Trophoblast cell (in vitro differentiated cells and primary cell): ENCODE data around the gene CHST11.

Experiments used
- DNase-seq, 2 donors: peaks; one replicate each; pipeline ENCODE4 v3.0.0-alpha.2; 2016
- H2AFZ ChIP-seq: 2 replicates; pipeline ENCODE4 v1.6.1; 2013; ENCODE audit warnings: low read length, moderate library complexity, mild to moderate bottlenecking; ENCODE audit not compliant: insufficient read depth, poor library complexity
- H2AK5ac ChIP-seq: 2 replicates; pipeline ENCODE4 v1.6.1; 2013; ENCODE audit warnings: mild to moderate bottlenecking, low read length
- H2BK120ac ChIP-seq: 2 replicates; pipeline ENCODE4 v1.6.1; 2013; ENCODE audit warnings: low read length, mild to moderate bottlenecking, moderate library complexity; ENCODE audit not compliant: insufficient read depth, poor library complexity
- H2BK12ac ChIP-seq: 2 replicates; pipeline ENCODE4 v1.6.1; 2013; ENCODE audit warnings: mild to moderate bottlenecking, low read length, moderate library complexity
- H2BK5ac ChIP-seq: 2 replicates; pipeline ENCODE4 v1.6.1; 2013; ENCODE audit warnings: low read length, low read depth, moderate library complexity, mild to moderate bottlenecking; ENCODE audit not compliant: poor library complexity
- H3K14ac ChIP-seq: 2 replicates; pipeline ENCODE4 v1.6.1; 2013; ENCODE audit warnings: mild to moderate bottlenecking, low read length
- H3K18ac ChIP-seq: 2 replicates; pipeline ENCODE4 v1.6.1; 2013; ENCODE audit warnings: mild to moderate bottlenecking, low read length
- H3K23ac ChIP-seq: 2 replicates; pipeline ENCODE4 v1.6.1; 2013; ENCODE audit warnings: low read length
- H3K27ac ChIP-seq: 2 replicates; pipeline ENCODE4 v1.5.1; 2013; ENCODE audit warnings: low read depth, mild to moderate bottlenecking, inconsistent platforms, low read length, moderate library complexity
- H3K27me3 ChIP-seq: 2 replicates; pipeline ENCODE4 v1.6.1; 2013; ENCODE audit warnings: inconsistent platforms, mild to moderate bottlenecking, low read length, moderate library complexity; ENCODE audit not compliant: insufficient read depth
- H3K36me3 ChIP-seq, 2 experiments: 1 replicate in 1 of 2; 2 replicates in 1 of 2; pipeline ENCODE4 v1.6.1; 2013; ENCODE audit warnings: low read length in 2 of 2, mild to moderate bottlenecking in 2 of 2, moderate library complexity in 1 of 2; ENCODE audit not compliant: insufficient read depth in 2 of 2, control insufficient read depth in 1 of 2
- H3K4ac ChIP-seq: 2 replicates; pipeline ENCODE4 v1.6.1; 2013; ENCODE audit warnings: low read depth, mild to moderate bottlenecking, low read length, moderate library complexity
- H3K4me1 ChIP-seq, 2 experiments: 1 replicate in 1 of 2; 2 replicates in 1 of 2; pipeline ENCODE4 v1.6.1; 2013; ENCODE audit warnings: low read length in 2 of 2, mild to moderate bottlenecking in 2 of 2, moderate library complexity in 1 of 2; ENCODE audit not compliant: insufficient read depth in 2 of 2, control insufficient read depth in 1 of 2
- H3K4me2 ChIP-seq: 2 replicates; pipeline ENCODE4 v1.6.1; 2013; ENCODE audit warnings: inconsistent platforms, mild to moderate bottlenecking, low read length, moderate library complexity
- H3K4me3 ChIP-seq: 2 replicates; pipeline ENCODE4 v1.5.1; 2013; ENCODE audit warnings: mild to moderate bottlenecking, low read depth, low read length, inconsistent platforms
- H3K79me1 ChIP-seq: one replicate; pipeline ENCODE4 v1.6.1; 2013; ENCODE audit warnings: low read length
- H3K79me2 ChIP-seq: 2 replicates; pipeline ENCODE4 v1.6.1; 2013; ENCODE audit warnings: low read length, mild to moderate bottlenecking; ENCODE audit not compliant: control insufficient read depth, insufficient read depth, poor library complexity
- H3K9ac ChIP-seq: 2 replicates; pipeline ENCODE4 v1.6.1; 2013; ENCODE audit warnings: mild to moderate bottlenecking, low read length
- H3K9me3 ChIP-seq: 2 replicates; pipeline ENCODE4 v1.6.1; 2013; ENCODE audit warnings: low read depth, mild to moderate bottlenecking, control low read depth, inconsistent platforms, low read length; ENCODE audit not compliant: insufficient read depth
- H4K12ac ChIP-seq: 2 replicates; pipeline ENCODE4 v1.6.1; 2013; ENCODE audit warnings: low read depth, mild to moderate bottlenecking, low read length, moderate library complexity
- H4K8ac ChIP-seq: 2 replicates; pipeline ENCODE4 v1.6.1; 2013; ENCODE audit warnings: low read depth, mild to moderate bottlenecking, low read length, moderate library complexity
- H4K91ac ChIP-seq: one replicate; pipeline ENCODE4 v1.6.1; 2013; ENCODE audit warnings: low read depth, mild to moderate bottlenecking, low read length, moderate library complexity
- WGBS: extraction: QIAGEN DNeasy Blood & Tissue Kit; methylation state at CpG from one replicate; pipeline ENCODE4 v1.1.7; 2013; ENCODE audit warnings: missing lambda C conversion rate; ENCODE audit not compliant: insufficient read length, insufficient coverage; ENCODE audit errors: extremely low coverage; 5-methylcytosine and 5-hydroxymethylcytosine counted together

Gene CHST11

GRCh38 chr12:104737791-104738301 is 281.1 kb downstream of the CHST11 start:
- peak overlapping the region; percentile 23 for H4K91ac ChIP-seq
- no peaks in the 10 kb centered on the region for H3K36me3 ChIP-seq
- H3K4me3 ChIP-seq = no peak overlapping the region
- no peak for DNase-seq
- no peak overlapping the region for H3K23ac ChIP-seq
- peak overlapping the region; percentile 52 for H3K27ac ChIP-seq
- no peak overlapping the region for H3K9ac ChIP-seq
- H3K27me3 ChIP-seq = no peaks in the 10 kb centered on the region
- peaks cover 2% of the 10 kb centered on the region for H3K9me3 ChIP-seq
- no peak overlapping the region for H2BK5ac ChIP-seq
- H4K8ac ChIP-seq = no peak overlapping the region
- peak overlapping the region; percentile 8 for H3K18ac ChIP-seq
- peak overlapping the region; percentile 44 for H3K14ac ChIP-seq
- no CpG with 5 or more reads among the region's 13 CpGs for WGBS
- no peak overlapping the region for H2BK12ac ChIP-seq
- H3K4me1 ChIP-seq = peaks cover 25 to 28% of the 10 kb centered on the region in 2 experiments
- no peak overlapping the region for H3K4me2 ChIP-seq
- H3K79me1 ChIP-seq = peaks cover 6% of the 10 kb centered on the region
- H4K12ac ChIP-seq = no peak overlapping the region
- no peak overlapping the region for H2AFZ ChIP-seq
- peak overlapping the region; percentile 15 for H2BK120ac ChIP-seq
- no peak overlapping the region for H2AK5ac ChIP-seq
- no peaks in the 10 kb centered on the region for H3K79me2 ChIP-seq
- no peak overlapping the region for H3K4ac ChIP-seq

GRCh38 chr12:104738331-104738730 is 281.6 kb downstream of the CHST11 start:
- no peaks in the 10 kb centered on the region for H3K27me3 ChIP-seq
- no peaks in the 10 kb centered on the region for H3K79me2 ChIP-seq
- no peak overlapping the region for H4K8ac ChIP-seq
- peaks cover 6% of the 10 kb centered on the region for H3K79me1 ChIP-seq
- no peak overlapping the region for H3K4me3 ChIP-seq
- no peak overlapping the region for H3K23ac ChIP-seq
- DNase-seq = peak in 1 of 2 donors; percentile 8
- peak overlapping the region; percentile 25 for H3K27ac ChIP-seq
- peaks cover 25 to 28% of the 10 kb centered on the region in 2 experiments for H3K4me1 ChIP-seq
- no peak overlapping the region for H4K12ac ChIP-seq
- H3K36me3 ChIP-seq = no peaks in the 10 kb centered on the region
- H2BK120ac ChIP-seq = peak overlapping the region; percentile 15
- H2BK12ac ChIP-seq = no peak overlapping the region
- H3K4ac ChIP-seq = no peak overlapping the region
- peaks cover 2% of the 10 kb centered on the region for H3K9me3 ChIP-seq
- H3K4me2 ChIP-seq = no peak overlapping the region
- H3K18ac ChIP-seq = peak overlapping the region; percentile 8
- no peak overlapping the region for H2AFZ ChIP-seq
- no peak overlapping the region for H2AK5ac ChIP-seq
- H2BK5ac ChIP-seq = no peak overlapping the region
- no peak overlapping the region for H3K9ac ChIP-seq
- peak overlapping the region; percentile 8 for H3K14ac ChIP-seq
- no CpG with 5 or more reads among the region's 8 CpGs for WGBS
- peak overlapping the region; percentile 23 for H4K91ac ChIP-seq

- H3K18ac ChIP-seq = peak overlapping the region; percentile 4
- H2BK12ac ChIP-seq = no peak overlapping the region
- peaks cover 25 to 28% of the 10 kb centered on the region in 2 experiments for H3K4me1 ChIP-seq
- H2BK120ac ChIP-seq = no peak overlapping the region
- H2BK5ac ChIP-seq = no peak overlapping the region
- H3K4me3 ChIP-seq = no peak overlapping the region
- no peaks in the 10 kb centered on the region for H3K79me2 ChIP-seq
- H4K8ac ChIP-seq = peak overlapping the region; percentile 14
- H3K4ac ChIP-seq = no peak overlapping the region
- no peaks in the 10 kb centered on the region for H3K36me3 ChIP-seq
- no peak overlapping the region for H2AK5ac ChIP-seq
- H3K9me3 ChIP-seq = peaks cover 2% of the 10 kb centered on the region
- peak overlapping the region; percentile 13 for H3K14ac ChIP-seq
- H2AFZ ChIP-seq = no peak overlapping the region
- no peak overlapping the region for H3K23ac ChIP-seq
- peak overlapping the region; percentile 19 for H3K9ac ChIP-seq
- H3K27me3 ChIP-seq = no peaks in the 10 kb centered on the region
- DNase-seq = no peak
- peaks cover 6% of the 10 kb centered on the region for H3K79me1 ChIP-seq
- H3K4me2 ChIP-seq = no peak overlapping the region
- no peak overlapping the region for H4K12ac ChIP-seq
- WGBS = no CpG with 5 or more reads among the region's 14 CpGs
- H3K27ac ChIP-seq = no peak overlapping the region
- H4K91ac ChIP-seq = peak overlapping the region; percentile 5
Observed at GRCh38 chr12:104738776-104739642, 282.3 kb downstream of the CHST11 start.

GRCh38 chr12:104740668-104741067 is 283.9 kb downstream of the CHST11 start:
- no peak overlapping the region for H3K4me2 ChIP-seq
- WGBS = no CpG with 5 or more reads among the region's 6 CpGs
- peak in 1 of 2 donors; percentile 13 for DNase-seq

More at GRCh38 chr12:104740668-104741067, 283.9 kb downstream of the CHST11 start:
- Histone ChIP-seq H2AFZ (no peak overlapping the region), H3K36me3 (no peaks in the 10 kb centered on the region), H3K9ac (no peak overlapping the region), H2AK5ac (no peak overlapping the region), H2BK12ac (no peak overlapping the region), H3K9me3 (peaks cover 2% of the 10 kb centered on the region), H3K79me2 (no peaks in the 10 kb centered on the region), H4K8ac (no peak overlapping the region), H3K4ac (no peak overlapping the region), H4K91ac (no peak overlapping the region), H3K79me1 (peaks cover 6% of the 10 kb centered on the region), H3K4me3 (no peak overlapping the region), H2BK120ac (no peak overlapping the region), H3K14ac (no peak overlapping the region), H3K4me1 (peaks cover 25 to 28% of the 10 kb centered on the region in 2 experiments), H3K18ac (no peak overlapping the region), H3K23ac (no peak overlapping the region), H2BK5ac (no peak overlapping the region), H4K12ac (no peak overlapping the region), H3K27ac (no peak overlapping the region), H3K27me3 (no peaks in the 10 kb centered on the region)
